HepG2 (cell line): ENCODE measurements around the gene KIF25. TPM values are rescaled to one million over a fixed set of nuclear protein-coding genes. Genes with fewer than 3 reads are reported as not detected.

Source experiments
- BCL6 ChIP-seq: IDR thresholded peaks from 2 replicates; pipeline ENCODE4 v1.6.1; 2016; ENCODE audit warnings: missing genetic modification reagents, missing compliant biosample characterization
- CTCF ChIP-seq: sonication (generic); formaldehyde crosslinking; IDR thresholded peaks from 2 replicates; pipeline ENCODE4 v1.5.0; 2020; ENCODE audit warnings: mild to moderate bottlenecking, missing genetic modification reagents, moderate library complexity
- GFI1 ChIP-seq: sonication (generic); formaldehyde crosslinking; IDR thresholded peaks from 2 replicates; pipeline ENCODE4 v1.5.0; 2020; ENCODE audit warnings: missing genetic modification reagents, mild to moderate bottlenecking, borderline replicate concordance
- JUNB ChIP-seq: sonication (generic); formaldehyde crosslinking; IDR thresholded peaks from 2 replicates; pipeline ENCODE4 v1.8.0; 2022; ENCODE audit warnings: missing genetic modification reagents, mild to moderate bottlenecking, borderline replicate concordance
- MLX ChIP-seq: IDR thresholded peaks from 2 replicates; pipeline ENCODE4 v1.6.1; 2016
- NR2F6 ChIP-seq, 2 experiments: IDR thresholded peaks; 2 replicates each; pipeline ENCODE4 v1.6.1; 2016; ENCODE audit warnings: antibody characterized with exemption in 1 of 2, mild to moderate bottlenecking in 1 of 2
- TEAD3 ChIP-seq: optimal IDR thresholded peaks from 2 replicates; pipeline ENCODE3; 2016; ENCODE audit warnings: borderline replicate concordance
- THYN1 ChIP-seq: sonication (generic); formaldehyde crosslinking; IDR thresholded peaks from 2 replicates; pipeline ENCODE4 v1.8.1; 2023; ENCODE audit warnings: low read depth, mild to moderate bottlenecking, moderate library complexity, missing genetic modification reagents, borderline replicate concordance
- ZNF160 ChIP-seq: sonication (generic); formaldehyde crosslinking; IDR thresholded peaks from 2 replicates; pipeline ENCODE4 v1.8.0; 2022; ENCODE audit warnings: mild to moderate bottlenecking, inconsistent platforms, missing genetic modification reagents
- ZNF772 ChIP-seq: sonication (generic); formaldehyde crosslinking; IDR thresholded peaks from 2 replicates; pipeline ENCODE4 v1.5.0; 2020; ENCODE audit warnings: mild to moderate bottlenecking, missing genetic modification reagents
- polyA plus RNA-seq, 8 experiments: library from polyadenylated mRNA; depleted of rRNA in 3 of 8; stranded (reverse) in 7 of 8; unstranded in 1 of 8; fragments of >200 nt; fragmentation: Illumina TruSeq in 4 of 8; extraction: Trizol in 4 of 8; gene quantifications; 2 replicates each; pipeline versions ENCODE4 v1.2.1 to v1.2.3, GENCODE V29; 2011 to 2016; ENCODE audit warnings: low read depth in 4 of 8, missing spikeins in 1 of 8, mixed read lengths in 1 of 8; ENCODE audit not compliant: insufficient read depth in 1 of 8
- total RNA-seq, 5 experiments: library from RNA; depleted of rRNA; stranded (reverse); fragments of >200 nt; fragmentation: Illumina TruSeq; extraction: Trizol; gene quantifications; 2 replicates each; pipeline ENCODE4 v1.2.3, GENCODE V29; 2016; ENCODE audit warnings: low read depth in 1 of 5
- TF ChIP-seq, protein P1 (sequence below): sonication (generic); formaldehyde crosslinking; IDR thresholded peaks from 2 replicates; pipeline ENCODE4 v1.4.0; 2020; ENCODE audit warnings: mild to moderate bottlenecking, missing genetic modification reagents, borderline replicate concordance
- TF ChIP-seq, protein P2 (sequence below): sonication (generic); formaldehyde crosslinking; IDR thresholded peaks from 2 replicates; pipeline ENCODE4 v1.4.0; 2020; ENCODE audit warnings: low read depth, mild to moderate bottlenecking, missing genetic modification reagents
- TF ChIP-seq, protein P3 (sequence below): sonication (generic); formaldehyde crosslinking; IDR thresholded peaks from 2 replicates; pipeline ENCODE4 v1.4.0; 2020; ENCODE audit warnings: mild to moderate bottlenecking, missing genetic modification reagents

Gene KIF25
- total and polyA plus RNA-seq, 2 of the 13 experiments (the other 11 are each of a cell fraction or from before 2014, with no cell fraction given), result not detected

- TF ChIP-seq, protein P1, sequence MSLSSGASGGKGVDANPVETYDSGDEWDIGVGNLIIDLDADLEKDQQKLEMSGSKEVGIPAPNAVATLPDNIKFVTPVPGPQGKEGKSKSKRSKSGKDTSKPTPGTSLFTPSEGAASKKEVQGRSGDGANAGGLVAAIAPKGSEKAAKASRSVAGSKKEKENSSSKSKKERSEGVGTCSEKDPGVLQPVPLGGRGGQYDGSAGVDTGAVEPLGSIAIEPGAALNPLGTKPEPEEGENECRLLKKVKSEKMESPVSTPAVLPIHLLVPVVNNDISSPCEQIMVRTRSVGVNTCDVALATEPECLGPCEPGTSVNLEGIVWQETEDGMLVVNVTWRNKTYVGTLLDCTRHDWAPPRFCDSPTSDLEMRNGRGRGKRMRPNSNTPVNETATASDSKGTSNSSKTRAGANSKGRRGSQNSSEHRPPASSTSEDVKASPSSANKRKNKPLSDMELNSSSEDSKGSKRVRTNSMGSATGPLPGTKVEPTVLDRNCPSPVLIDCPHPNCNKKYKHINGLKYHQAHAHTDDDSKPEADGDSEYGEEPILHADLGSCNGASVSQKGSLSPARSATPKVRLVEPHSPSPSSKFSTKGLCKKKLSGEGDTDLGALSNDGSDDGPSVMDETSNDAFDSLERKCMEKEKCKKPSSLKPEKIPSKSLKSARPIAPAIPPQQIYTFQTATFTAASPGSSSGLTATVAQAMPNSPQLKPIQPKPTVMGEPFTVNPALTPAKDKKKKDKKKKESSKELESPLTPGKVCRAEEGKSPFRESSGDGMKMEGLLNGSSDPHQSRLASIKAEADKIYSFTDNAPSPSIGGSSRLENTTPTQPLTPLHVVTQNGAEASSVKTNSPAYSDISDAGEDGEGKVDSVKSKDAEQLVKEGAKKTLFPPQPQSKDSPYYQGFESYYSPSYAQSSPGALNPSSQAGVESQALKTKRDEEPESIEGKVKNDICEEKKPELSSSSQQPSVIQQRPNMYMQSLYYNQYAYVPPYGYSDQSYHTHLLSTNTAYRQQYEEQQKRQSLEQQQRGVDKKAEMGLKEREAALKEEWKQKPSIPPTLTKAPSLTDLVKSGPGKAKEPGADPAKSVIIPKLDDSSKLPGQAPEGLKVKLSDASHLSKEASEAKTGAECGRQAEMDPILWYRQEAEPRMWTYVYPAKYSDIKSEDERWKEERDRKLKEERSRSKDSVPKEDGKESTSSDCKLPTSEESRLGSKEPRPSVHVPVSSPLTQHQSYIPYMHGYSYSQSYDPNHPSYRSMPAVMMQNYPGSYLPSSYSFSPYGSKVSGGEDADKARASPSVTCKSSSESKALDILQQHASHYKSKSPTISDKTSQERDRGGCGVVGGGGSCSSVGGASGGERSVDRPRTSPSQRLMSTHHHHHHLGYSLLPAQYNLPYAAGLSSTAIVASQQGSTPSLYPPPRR (CRISPR knock-in tag), result no peak
- TF ChIP-seq CTCF (CRISPR knock-in tag) (no peak), BCL6 (CRISPR knock-in tag) (no peak), MLX (CRISPR knock-in tag) (no peak), ZNF160 (CRISPR knock-in tag) (no peak), GFI1 (CRISPR knock-in tag) (no peak), THYN1 (CRISPR knock-in tag) (no peak), NR2F6 (IDR thresholded peaks at IDR 0.05) (no peak), NR2F6 (CRISPR knock-in tag; IDR thresholded peaks at IDR 0.05) (no peak), JUNB (CRISPR knock-in tag) (no peak), TEAD3 (CRISPR knock-in tag) (no peak), ZNF772 (no peak)
- TF ChIP-seq, protein P2, sequence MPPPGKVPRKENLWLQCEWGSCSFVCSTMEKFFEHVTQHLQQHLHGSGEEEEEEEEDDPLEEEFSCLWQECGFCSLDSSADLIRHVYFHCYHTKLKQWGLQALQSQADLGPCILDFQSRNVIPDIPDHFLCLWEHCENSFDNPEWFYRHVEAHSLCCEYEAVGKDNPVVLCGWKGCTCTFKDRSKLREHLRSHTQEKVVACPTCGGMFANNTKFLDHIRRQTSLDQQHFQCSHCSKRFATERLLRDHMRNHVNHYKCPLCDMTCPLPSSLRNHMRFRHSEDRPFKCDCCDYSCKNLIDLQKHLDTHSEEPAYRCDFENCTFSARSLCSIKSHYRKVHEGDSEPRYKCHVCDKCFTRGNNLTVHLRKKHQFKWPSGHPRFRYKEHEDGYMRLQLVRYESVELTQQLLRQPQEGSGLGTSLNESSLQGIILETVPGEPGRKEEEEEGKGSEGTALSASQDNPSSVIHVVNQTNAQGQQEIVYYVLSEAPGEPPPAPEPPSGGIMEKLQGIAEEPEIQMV, result no peak
- TF ChIP-seq, protein P3, sequence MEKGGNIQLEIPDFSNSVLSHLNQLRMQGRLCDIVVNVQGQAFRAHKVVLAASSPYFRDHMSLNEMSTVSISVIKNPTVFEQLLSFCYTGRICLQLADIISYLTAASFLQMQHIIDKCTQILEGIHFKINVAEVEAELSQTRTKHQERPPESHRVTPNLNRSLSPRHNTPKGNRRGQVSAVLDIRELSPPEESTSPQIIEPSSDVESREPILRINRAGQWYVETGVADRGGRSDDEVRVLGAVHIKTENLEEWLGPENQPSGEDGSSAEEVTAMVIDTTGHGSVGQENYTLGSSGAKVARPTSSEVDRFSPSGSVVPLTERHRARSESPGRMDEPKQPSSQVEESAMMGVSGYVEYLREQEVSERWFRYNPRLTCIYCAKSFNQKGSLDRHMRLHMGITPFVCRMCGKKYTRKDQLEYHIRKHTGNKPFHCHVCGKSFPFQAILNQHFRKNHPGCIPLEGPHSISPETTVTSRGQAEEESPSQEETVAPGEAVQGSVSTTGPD (CRISPR knock-in tag), result no peak
- TF ChIP-seq, all 625 proteins: peak for 0
Measured at GRCh38 chr6:168090706-168091105, 93.2 kb downstream of the KIF25 start (continued).
